Activated CD4-positive, alpha-beta T cell treated with anti-CD3 and anti-CD28 coated beads, Interleukin-2, amount 10 ng/mL, durations not matched to agents 24 days and 14 days (primary cell): ENCODE measurements around the gene ERICH3. TPM values are rescaled to one million over a fixed set of nuclear protein-coding genes. Genes with fewer than 3 reads are reported as not detected.

ENCODE experiments used
- DNase-seq: peaks from one replicate; pipeline ENCODE4 v3.0.0; 2022
- H3K27ac Mint-ChIP-seq: one replicate; pipeline ENCODE4 v1.8.0; 2022; ENCODE audit warnings: mild to moderate bottlenecking, mixed read lengths
- H3K27me3 Mint-ChIP-seq: one replicate; pipeline ENCODE4 v1.8.0; 2022; ENCODE audit warnings: mixed read lengths
- H3K36me3 Mint-ChIP-seq: one replicate; pipeline ENCODE4 v1.8.0; 2022; ENCODE audit warnings: low read depth, mild to moderate bottlenecking, mixed read lengths
- H3K4me1 Mint-ChIP-seq: one replicate; pipeline ENCODE4 v1.8.0; 2021; ENCODE audit warnings: mixed read lengths
- H3K4me3 Mint-ChIP-seq: one replicate; pipeline ENCODE4 v1.8.0; 2022; ENCODE audit warnings: mild to moderate bottlenecking, moderate library complexity, mixed read lengths
- H3K9me3 Mint-ChIP-seq: one replicate; pipeline ENCODE4 v1.8.0; 2021; ENCODE audit warnings: mixed read lengths
- intact Hi-C: fragments of 100-400 bp; cut with micrococcal nuclease; formaldehyde crosslinking; loops from one replicate; pipeline ENCODE4 v1.15.1; 2023
- total RNA-seq: library from RNA; stranded (reverse); gene quantifications from 2 replicates; pipeline ENCODE4 v1.2.3, GENCODE V29; 2022

Gene ERICH3
- total RNA-seq, 1 donor from 2014 or later: not detected

- Mint-ChIP-seq H3K4me1 (no peaks in the 10 kb centered on the region), H3K36me3 (no peaks in the 10 kb centered on the region), H3K4me3 (no peak overlapping the region), H3K9me3 (no peaks in the 10 kb centered on the region), H3K27me3 (no peaks in the 10 kb centered on the region), H3K27ac (no peak overlapping the region)
- intact Hi-C loops: no loop called here
- no peak for DNase-seq
These were observed 20.9 kb downstream of the ERICH3 start for GRCh38 chr1:74652711-74653139.

- Mint-ChIP-seq H3K27ac (no peak overlapping the region), H3K9me3 (no peaks in the 10 kb centered on the region), H3K36me3 (no peaks in the 10 kb centered on the region), H3K27me3 (no peaks in the 10 kb centered on the region), H3K4me3 (no peak overlapping the region), H3K4me1 (no peaks in the 10 kb centered on the region)
- no peak for DNase-seq
- intact Hi-C loops: no loop called here
These were observed 23.0 kb downstream of the ERICH3 start for GRCh38 chr1:74650561-74650960.

DNA sequence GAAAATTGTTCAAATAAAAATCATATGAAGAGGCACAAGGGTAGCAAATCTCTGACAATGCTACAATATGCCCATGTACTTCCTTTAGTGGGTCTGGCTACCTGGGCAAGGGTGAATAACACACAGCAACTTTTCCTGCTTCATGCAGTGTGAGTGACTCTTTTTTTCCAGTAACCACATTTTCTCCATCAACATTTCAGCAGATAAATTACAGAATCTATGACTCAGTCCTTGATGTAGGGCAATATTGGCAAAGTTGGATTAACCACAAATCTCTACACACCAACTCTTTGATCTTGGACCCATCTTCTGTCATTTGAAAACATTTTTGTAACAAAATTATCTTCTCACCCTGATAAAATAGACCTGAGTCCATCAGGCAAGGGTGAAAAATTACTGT lies 31.7 kb downstream of the ERICH3 start:
- intact Hi-C loops: no loop called here
- Mint-ChIP-seq H3K27ac (no peak overlapping the region), H3K36me3 (no peaks in the 10 kb centered on the region), H3K9me3 (no peaks in the 10 kb centered on the region), H3K27me3 (peaks cover 3% of the 10 kb centered on the region), H3K4me3 (no peak overlapping the region), H3K4me1 (no peaks in the 10 kb centered on the region)
- no peak for DNase-seq

- Mint-ChIP-seq H3K27me3 (peaks cover 3% of the 10 kb centered on the region), H3K4me3 (no peak overlapping the region), H3K36me3 (no peaks in the 10 kb centered on the region), H3K9me3 (no peaks in the 10 kb centered on the region), H3K27ac (no peak overlapping the region), H3K4me1 (no peaks in the 10 kb centered on the region)
- intact Hi-C loops: no loop called here
- no peak for DNase-seq
These were observed 32.4 kb downstream of the ERICH3 start for GRCh38 chr1:74641161-74641560.

DNA sequence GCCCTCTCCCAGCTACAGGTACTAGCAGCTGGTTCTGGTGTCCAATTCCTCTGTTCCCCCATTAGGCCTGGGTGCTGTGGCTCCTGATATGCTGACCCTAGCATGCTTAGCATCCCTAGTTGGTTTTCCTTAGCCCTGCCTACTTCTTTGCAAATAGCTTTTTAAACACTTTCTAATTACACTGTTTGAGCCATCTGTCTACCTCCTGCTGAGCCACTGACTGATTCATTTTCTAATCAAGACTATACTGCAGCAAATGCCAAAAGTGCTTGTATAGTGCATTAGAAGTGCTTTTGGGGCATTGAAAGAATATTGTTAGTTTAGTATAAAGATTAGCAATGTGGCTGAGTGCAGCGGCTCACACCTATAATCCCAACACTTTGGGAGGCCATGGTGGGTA lies 36.3 kb downstream of the ERICH3 start:
- Mint-ChIP-seq H3K4me1 (no peaks in the 10 kb centered on the region), H3K9me3 (no peaks in the 10 kb centered on the region), H3K27me3 (no peaks in the 10 kb centered on the region), H3K4me3 (no peak overlapping the region), H3K27ac (no peak overlapping the region), H3K36me3 (no peaks in the 10 kb centered on the region)
- no peak for DNase-seq
- intact Hi-C loops: no loop called here

- intact Hi-C loops: no loop called here
- H3K4me1 Mint-ChIP-seq: no peaks in the 10 kb centered on the region
- H3K4me3 Mint-ChIP-seq: no peak overlapping the region
- no peaks in the 10 kb centered on the region for H3K27me3 Mint-ChIP-seq
- H3K36me3 Mint-ChIP-seq: no peaks in the 10 kb centered on the region
- H3K9me3 Mint-ChIP-seq: no peaks in the 10 kb centered on the region
- no peak overlapping the region for H3K27ac Mint-ChIP-seq
- DNase-seq: no peak
These were observed 44.3 kb downstream of the ERICH3 start for GRCh38 chr1:74629283-74629682.

- no peaks in the 10 kb centered on the region for H3K27me3 Mint-ChIP-seq
- H3K4me1 Mint-ChIP-seq: no peaks in the 10 kb centered on the region
- H3K27ac Mint-ChIP-seq: no peak overlapping the region
- intact Hi-C loops: no loop called here
- DNase-seq: no peak
- no peaks in the 10 kb centered on the region for H3K36me3 Mint-ChIP-seq
- H3K4me3 Mint-ChIP-seq: no peak overlapping the region
- H3K9me3 Mint-ChIP-seq: no peaks in the 10 kb centered on the region
These were observed 49.9 kb downstream of the ERICH3 start for GRCh38 chr1:74623716-74624115.

- intact Hi-C loops: no loop called here
- Mint-ChIP-seq H3K27ac (no peak overlapping the region), H3K27me3 (no peaks in the 10 kb centered on the region), H3K9me3 (no peaks in the 10 kb centered on the region), H3K4me1 (no peaks in the 10 kb centered on the region), H3K36me3 (no peaks in the 10 kb centered on the region), H3K4me3 (no peak overlapping the region)
- no peak for DNase-seq
These were observed 53.4 kb downstream of the ERICH3 start for GRCh38 chr1:74620242-74620641.

GRCh38 chr1:74618974-74619373 lies 54.6 kb downstream of the ERICH3 start:
- Mint-ChIP-seq H3K4me1 (no peaks in the 10 kb centered on the region), H3K9me3 (no peaks in the 10 kb centered on the region), H3K36me3 (no peaks in the 10 kb centered on the region), H3K27ac (no peak overlapping the region), H3K27me3 (no peaks in the 10 kb centered on the region), H3K4me3 (no peak overlapping the region)
- intact Hi-C loops: no loop called here
- no peak for DNase-seq

- intact Hi-C loops: no loop called here
- H3K36me3 Mint-ChIP-seq: no peaks in the 10 kb centered on the region
- no peaks in the 10 kb centered on the region for H3K9me3 Mint-ChIP-seq
- H3K4me1 Mint-ChIP-seq: no peaks in the 10 kb centered on the region
- H3K27me3 Mint-ChIP-seq: no peaks in the 10 kb centered on the region
- DNase-seq: no peak
- H3K4me3 Mint-ChIP-seq: no peak overlapping the region
- H3K27ac Mint-ChIP-seq: no peak overlapping the region
These were observed 59.7 kb downstream of the ERICH3 start for GRCh38 chr1:74613894-74614293.

- no peaks in the 10 kb centered on the region for H3K4me1 Mint-ChIP-seq
- H3K27ac Mint-ChIP-seq: no peak overlapping the region
- no peak overlapping the region for H3K4me3 Mint-ChIP-seq
These were observed 61.7 kb downstream of the ERICH3 start for GRCh38 chr1:74611887-74612286.

GRCh38 chr1:74610961-74611360 lies 62.6 kb downstream of the ERICH3 start:
- Mint-ChIP-seq H3K4me1 (no peaks in the 10 kb centered on the region), H3K4me3 (no peak overlapping the region), H3K36me3 (no peaks in the 10 kb centered on the region), H3K27ac (no peak overlapping the region), H3K9me3 (no peaks in the 10 kb centered on the region), H3K27me3 (no peaks in the 10 kb centered on the region)
- no peak for DNase-seq
- intact Hi-C loops: no loop called here

More at GRCh38 chr1:74611887-74612286, 61.7 kb downstream of the ERICH3 start:
- no peaks in the 10 kb centered on the region for H3K27me3 Mint-ChIP-seq
- H3K36me3 Mint-ChIP-seq: no peaks in the 10 kb centered on the region
- intact Hi-C loops: no loop called here
- no peak for DNase-seq
- H3K9me3 Mint-ChIP-seq: no peaks in the 10 kb centered on the region

GRCh38 chr1:74609810-74610371 lies 63.7 kb downstream of the ERICH3 start:
- intact Hi-C loops: no loop called here
- no peaks in the 10 kb centered on the region for H3K36me3 Mint-ChIP-seq
- H3K4me3 Mint-ChIP-seq: no peak overlapping the region
- H3K4me1 Mint-ChIP-seq: no peaks in the 10 kb centered on the region
- no peaks in the 10 kb centered on the region for H3K9me3 Mint-ChIP-seq
- no peak overlapping the region for H3K27ac Mint-ChIP-seq
- DNase-seq: no peak
- no peaks in the 10 kb centered on the region for H3K27me3 Mint-ChIP-seq

DNA sequence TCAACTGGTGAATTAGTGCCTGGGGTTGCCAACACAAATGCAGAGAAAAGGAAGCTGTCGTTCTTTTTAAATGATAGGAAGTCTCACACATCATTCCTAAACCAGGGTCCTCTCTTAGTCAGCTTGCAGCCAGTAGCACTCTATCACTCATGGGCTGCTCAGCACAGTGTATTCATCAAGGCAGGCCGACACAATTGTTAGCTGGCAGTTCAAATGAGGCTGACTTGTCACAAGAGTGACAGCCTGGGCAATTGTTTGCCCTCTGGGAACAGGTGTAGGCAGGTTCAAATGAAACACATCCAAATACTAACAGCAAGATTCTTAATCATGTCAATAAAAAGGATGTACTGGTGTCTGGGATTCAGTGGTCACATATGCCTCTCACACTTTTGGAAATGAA lies 76.9 kb downstream of the ERICH3 start:
- H3K27me3 Mint-ChIP-seq: peaks cover 3% of the 10 kb centered on the region
- no peak overlapping the region for H3K4me3 Mint-ChIP-seq
- no peaks in the 10 kb centered on the region for H3K36me3 Mint-ChIP-seq
- no peaks in the 10 kb centered on the region for H3K4me1 Mint-ChIP-seq
- DNase-seq: no peak
- H3K27ac Mint-ChIP-seq: no peak overlapping the region
- no peaks in the 10 kb centered on the region for H3K9me3 Mint-ChIP-seq
- intact Hi-C loops: no loop called here
